Kidney epithelial cell (primary cell): Measurements from ENCODE around the gene CD109. TPM values are rescaled to one million over a fixed set of nuclear protein-coding genes. Genes with fewer than 3 reads are reported as not detected.
"Not testable (repeated sequence)": the region's sequence is repeated elsewhere in the genome, so short reads cannot be mapped to it uniquely, and the experiment has no call there.

Experiments
- DNase-seq: peaks from one replicate; pipeline ENCODE4 v3.0.0-alpha.2; 2010; ENCODE audit warnings: low read depth
- H3K27me3 ChIP-seq: 2 replicates; pipeline ENCODE4 v1.6.0; 2011; ENCODE audit warnings: low read length; ENCODE audit not compliant: control insufficient read depth, insufficient read depth
- H3K36me3 ChIP-seq: 2 replicates; pipeline ENCODE4 v1.5.1; 2011; ENCODE audit warnings: low read length; ENCODE audit not compliant: control insufficient read depth, insufficient read depth
- H3K4me3 ChIP-seq: 2 replicates; pipeline ENCODE4 v1.5.1; 2011; ENCODE audit warnings: low read depth, mild to moderate bottlenecking, control low read depth, low read length
- total RNA-seq: library from RNA; depleted of rRNA; stranded (reverse); fragments of >200 nt; gene quantifications from 2 replicates; pipeline ENCODE4 v1.2.3, GENCODE V29; 2015
- TF ChIP-seq, protein P1 (sequence below): IDR thresholded peaks from 2 replicates; pipeline ENCODE4 v1.5.1; 2011; ENCODE audit warnings: mild to moderate bottlenecking, moderate library complexity, low read length, control low read depth, inconsistent platforms; ENCODE audit not compliant: insufficient read depth, poor library complexity, severe bottlenecking

CD109 gene
- total RNA-seq, 1 donor from 2014 or later: 8.6 TPM

GRCh38 chr6:73823832-73824231 lies 127.8 kb downstream of the CD109 start:
- DNase-seq: no peak
- no peaks in the 10 kb centered on the region for H3K27me3 ChIP-seq
- no peak overlapping the region for H3K4me3 ChIP-seq
- no peaks in the 10 kb centered on the region for H3K36me3 ChIP-seq
- TF ChIP-seq, protein P1, sequence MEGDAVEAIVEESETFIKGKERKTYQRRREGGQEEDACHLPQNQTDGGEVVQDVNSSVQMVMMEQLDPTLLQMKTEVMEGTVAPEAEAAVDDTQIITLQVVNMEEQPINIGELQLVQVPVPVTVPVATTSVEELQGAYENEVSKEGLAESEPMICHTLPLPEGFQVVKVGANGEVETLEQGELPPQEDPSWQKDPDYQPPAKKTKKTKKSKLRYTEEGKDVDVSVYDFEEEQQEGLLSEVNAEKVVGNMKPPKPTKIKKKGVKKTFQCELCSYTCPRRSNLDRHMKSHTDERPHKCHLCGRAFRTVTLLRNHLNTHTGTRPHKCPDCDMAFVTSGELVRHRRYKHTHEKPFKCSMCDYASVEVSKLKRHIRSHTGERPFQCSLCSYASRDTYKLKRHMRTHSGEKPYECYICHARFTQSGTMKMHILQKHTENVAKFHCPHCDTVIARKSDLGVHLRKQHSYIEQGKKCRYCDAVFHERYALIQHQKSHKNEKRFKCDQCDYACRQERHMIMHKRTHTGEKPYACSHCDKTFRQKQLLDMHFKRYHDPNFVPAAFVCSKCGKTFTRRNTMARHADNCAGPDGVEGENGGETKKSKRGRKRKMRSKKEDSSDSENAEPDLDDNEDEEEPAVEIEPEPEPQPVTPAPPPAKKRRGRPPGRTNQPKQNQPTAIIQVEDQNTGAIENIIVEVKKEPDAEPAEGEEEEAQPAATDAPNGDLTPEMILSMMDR: no peak

DNA sequence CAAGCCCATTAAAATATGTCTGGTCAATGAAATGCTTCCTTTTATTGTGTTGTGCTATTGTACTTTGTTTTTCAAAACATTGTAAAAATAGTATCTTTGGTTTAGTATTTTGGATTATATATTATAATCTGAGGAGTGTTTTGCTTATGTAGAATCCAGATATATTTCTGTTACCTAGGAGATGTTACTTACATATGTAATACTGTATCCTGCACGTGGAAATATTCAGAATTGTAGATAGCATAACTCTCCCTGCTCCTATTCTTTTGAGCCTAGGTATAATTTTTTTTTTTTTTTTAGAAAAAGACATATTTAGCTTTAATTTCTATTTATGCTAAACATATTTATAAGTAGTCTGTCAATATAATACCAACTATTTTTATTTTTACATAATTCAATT lies 130.6 kb downstream of the CD109 start:
- H3K4me3 ChIP-seq: no peak overlapping the region
- no peaks in the 10 kb centered on the region for H3K27me3 ChIP-seq
- H3K36me3 ChIP-seq: no peaks in the 10 kb centered on the region
- DNase-seq: no peak
- TF ChIP-seq, protein P1: no peak

DNA sequence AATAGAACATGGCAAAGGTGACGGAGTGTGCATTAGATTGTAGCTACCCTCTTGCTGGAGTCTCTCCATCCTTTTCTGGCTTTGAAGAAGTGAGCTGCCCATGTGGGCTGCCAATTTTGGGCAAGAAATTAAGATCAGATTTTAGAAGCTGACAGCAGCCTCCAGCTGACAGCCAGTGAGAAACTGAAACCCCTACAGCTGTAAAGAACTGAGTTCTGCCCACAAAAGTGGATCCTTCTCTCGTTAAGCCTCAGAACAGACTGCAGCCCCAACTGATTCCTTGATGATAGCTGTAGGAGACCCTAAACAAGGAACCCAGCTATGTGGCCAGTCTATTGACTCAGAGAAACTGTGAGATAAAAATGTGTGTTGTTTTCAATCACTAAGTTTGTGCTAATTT lies 134.1 kb downstream of the CD109 start:
- Histone ChIP-seq H3K27me3 (no peaks in the 10 kb centered on the region), H3K36me3 (no peaks in the 10 kb centered on the region), H3K4me3 (no peak overlapping the region)
- TF ChIP-seq, protein P1: no peak
- DNase-seq: no peak

GRCh38 chr6:73832313-73832712 lies 136.3 kb downstream of the CD109 start:
- no peaks in the 10 kb centered on the region for H3K36me3 ChIP-seq
- TF ChIP-seq, protein P1: no peak
- H3K4me3 ChIP-seq: no peak overlapping the region
- no peak for DNase-seq
- H3K27me3 ChIP-seq: no peaks in the 10 kb centered on the region

DNA sequence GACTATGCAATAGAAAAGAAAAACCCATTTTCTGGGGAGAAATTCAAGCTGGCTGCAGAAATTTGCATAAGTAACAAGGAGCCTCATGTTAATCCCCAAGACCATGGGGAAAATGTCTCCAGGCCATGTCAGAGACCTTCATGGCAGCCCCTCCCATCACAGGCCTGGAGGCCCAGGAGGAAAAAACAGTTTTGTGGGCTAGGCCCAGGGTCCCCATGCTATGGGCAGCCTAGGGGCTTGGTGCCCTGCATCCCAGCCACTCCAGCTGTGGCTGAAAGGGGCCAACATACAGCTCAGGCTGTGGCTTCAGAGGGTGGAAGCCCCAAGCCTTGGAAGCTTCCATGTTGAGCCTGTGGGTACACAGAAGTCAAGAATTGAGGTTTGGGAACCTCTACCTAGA lies 148.7 kb downstream of the CD109 start:
- not testable (repeated sequence) for H3K4me3 ChIP-seq, H3K36me3 ChIP-seq, H3K27me3 ChIP-seq, DNase-seq

GRCh38 chr6:73851048-73851447 lies 155.0 kb downstream of the CD109 start:
- H3K4me3 ChIP-seq, H3K27me3 ChIP-seq, H3K36me3 ChIP-seq, DNase-seq: not testable (repeated sequence)

- no peaks in the 10 kb centered on the region for H3K27me3 ChIP-seq
- H3K4me3 ChIP-seq: no peak overlapping the region
- no peak for DNase-seq
- TF ChIP-seq, protein P1: peak; percentile 54
- H3K36me3 ChIP-seq: no peaks in the 10 kb centered on the region
Measured at GRCh38 chr6:73854998-73855718, 159.2 kb downstream of the CD109 start.
